MG63 (cell line): Measurements from ENCODE around the gene RAB11FIP3. TPM values are rescaled to one million over a fixed set of nuclear protein-coding genes. Genes with fewer than 3 reads are reported as not detected.

Experiments used
- DNase-seq: peaks from one replicate; pipeline ENCODE4 v3.0.0-alpha.2; 2020
- H3K27me3 ChIP-seq: fragments of 250-450 bp; sonication (Bioruptor Pico); 2 replicates; pipeline ENCODE4 v1.5.1; 2020; ENCODE audit warnings: mild to moderate bottlenecking, moderate library complexity
- H3K36me3 ChIP-seq: fragments of 250-450 bp; sonication (Bioruptor Pico); 2 replicates; pipeline ENCODE4 v1.5.1; 2020; ENCODE audit warnings: mild to moderate bottlenecking, moderate library complexity
- H3K4me3 ChIP-seq: fragments of 250-450 bp; sonication (Bioruptor Pico); 2 replicates; pipeline ENCODE4 v1.5.1; 2020; ENCODE audit warnings: mild to moderate bottlenecking, moderate library complexity
- H3K9me3 ChIP-seq: fragments of 250-450 bp; sonication (Bioruptor Pico); 2 replicates; pipeline ENCODE4 v1.5.1; 2020; ENCODE audit warnings: mild to moderate bottlenecking, moderate library complexity
- total RNA-seq: library from RNA; depleted of rRNA; stranded (reverse); fragments of >200 nt; shearing (Covaris generic); gene quantifications from 2 replicates; pipeline ENCODE4 v1.2.3, GENCODE V29; 2014; ENCODE audit warnings: low replicate concordance; rRNA removed

RAB11FIP3 gene
- total RNA-seq, 1 experiment from 2014 or later, result 42.8 TPM

- peaks cover 15% of the 10 kb centered on the region for H3K27me3 ChIP-seq
- H3K9me3 ChIP-seq, result no peaks in the 10 kb centered on the region
- H3K4me3 ChIP-seq, result no peak overlapping the region
- DNase-seq, result no peak
- H3K36me3 ChIP-seq, result no peaks in the 10 kb centered on the region
Observed at GRCh38 chr16:565419-566330, 140.2 kb downstream of the RAB11FIP3 start.

GRCh38 chr16:566475-567372, 141.3 kb downstream of the RAB11FIP3 start, which contains the start of gene NHLRC4:
Gene NHLRC4 (plus strand): TSS chr16:567005. CDS start chr16:568048, 1,043 bp downstream.
- H3K9me3 ChIP-seq, result no peaks in the 10 kb centered on the region
- no peak within 1 kb of the TSS for H3K4me3 ChIP-seq
- peaks cover 2% of the 10 kb centered on the region; the same call in 1 of the 2 replicates for H3K36me3 ChIP-seq
- DNase-seq, result no peak
- H3K27me3 ChIP-seq, result peaks cover 4% of the 10 kb centered on the region

GRCh38 chr16:567373-568256, 142.2 kb downstream of the RAB11FIP3 start:
- Histone ChIP-seq H3K9me3 (no peaks in the 10 kb centered on the region), H3K36me3 (peaks cover 8% of the 10 kb centered on the region), H3K4me3 (no peak overlapping the region), H3K27me3 (no peaks in the 10 kb centered on the region)
- no peak for DNase-seq

GRCh38 chr16:568401-569258, 143.2 kb downstream of the RAB11FIP3 start:
- Histone ChIP-seq H3K27me3 (no peaks in the 10 kb centered on the region), H3K9me3 (no peaks in the 10 kb centered on the region), H3K36me3 (peaks cover 11% of the 10 kb centered on the region), H3K4me3 (peak overlapping the region; percentile 51)
- DNase-seq, result no peak

GRCh38 chr16:569445-570254, 144.2 kb downstream of the RAB11FIP3 start, which contains the start of gene PIGQ:
Gene PIGQ (plus strand): TSS chr16:569968. CDS start chr16:574075, 4,107 bp downstream.
- no peaks in the 10 kb centered on the region for H3K27me3 ChIP-seq
- peak within 1 kb of the TSS; percentile 76 for H3K4me3 ChIP-seq
- no peaks in the 10 kb centered on the region for H3K9me3 ChIP-seq
- peaks cover 20% of the 10 kb centered on the region for H3K36me3 ChIP-seq
- peak; percentile 78 for DNase-seq

Other genes with a start within 250 kb of the RAB11FIP3 start
- not detected in 2 replicates for gene HBA1, start 249.0 kb upstream of the RAB11FIP3 start, total RNA-seq
- not detected in 2 replicates for gene HBQ1, start 245.2 kb upstream of the RAB11FIP3 start, total RNA-seq
- 45.1 and 58.4 TPM in 2 replicates for gene LUC7L, start 196.2 kb upstream of the RAB11FIP3 start, total RNA-seq
- 65.6 and 106 TPM in 2 replicates for gene FAM234A, start 190.8 kb upstream of the RAB11FIP3 start, total RNA-seq
- not detected in 2 replicates for gene RGS11, start 149.7 kb upstream of the RAB11FIP3 start, total RNA-seq
- gene ARHGDIG, start 145.1 kb upstream of the RAB11FIP3 start, total RNA-seq, result 5.9 TPM in 1 of 2 replicates, not detected in the other
- 3.1 TPM in 1 of 2 replicates, not detected in the other for gene PDIA2, start 142.5 kb upstream of the RAB11FIP3 start, total RNA-seq
- 46.9 and 48.3 TPM in 2 replicates for gene AXIN1, start 72.9 kb upstream of the RAB11FIP3 start, total RNA-seq
- 172 and 192 TPM in 2 replicates for gene MRPL28, start 55.1 kb upstream of the RAB11FIP3 start, total RNA-seq
- gene PGAP6, start 43.7 kb upstream of the RAB11FIP3 start, total RNA-seq, result 34.2 and 35.5 TPM in 2 replicates
- 188 and 350 TPM in 2 replicates for gene NME4, start 28.4 kb upstream of the RAB11FIP3 start, total RNA-seq
- gene DECR2, start 23.8 kb upstream of the RAB11FIP3 start, total RNA-seq, result 31.6 and 37.1 TPM in 2 replicates
- gene CAPN15, start 102.1 kb downstream of the RAB11FIP3 start, total RNA-seq, result 42.2 and 55.9 TPM in 2 replicates
- not detected in 2 replicates for gene PRR35, start 134.7 kb downstream of the RAB11FIP3 start, total RNA-seq
- gene NHLRC4, start 141.4 kb downstream of the RAB11FIP3 start, total RNA-seq, result not detected in 2 replicates
- gene PIGQ, start 144.3 kb downstream of the RAB11FIP3 start, total RNA-seq, result 13.1 and 31.7 TPM in 2 replicates
- gene RAB40C, start 164.4 kb downstream of the RAB11FIP3 start, total RNA-seq, result 12.4 and 20.8 TPM in 2 replicates
- not detected in 2 replicates for gene WFIKKN1, start 205.3 kb downstream of the RAB11FIP3 start, total RNA-seq
- gene METTL26, start 210.7 kb downstream of the RAB11FIP3 start, total RNA-seq, result 145 and 183 TPM in 2 replicates
- 22.2 and 50.3 TPM in 2 replicates for gene MCRIP2, start 216.2 kb downstream of the RAB11FIP3 start, total RNA-seq
- 6.0 and 17.3 TPM in 2 replicates for gene WDR90, start 223.7 kb downstream of the RAB11FIP3 start, total RNA-seq
- gene RHOT2, start 242.5 kb downstream of the RAB11FIP3 start, total RNA-seq, result 48.7 and 72.8 TPM in 2 replicates